HG02763 (cell line): Measurements from ENCODE around the gene DNHD1.

Source experiments
- ATAC-seq: cut with Tn5 transposase; IDR thresholded peaks from one replicate; pipeline ENCODE4 v1.9.1; 2021; ENCODE audit warnings: mild to moderate bottlenecking, moderate library complexity; ENCODE audit not compliant: unreplicated experiment

DNHD1 gene

DNA sequence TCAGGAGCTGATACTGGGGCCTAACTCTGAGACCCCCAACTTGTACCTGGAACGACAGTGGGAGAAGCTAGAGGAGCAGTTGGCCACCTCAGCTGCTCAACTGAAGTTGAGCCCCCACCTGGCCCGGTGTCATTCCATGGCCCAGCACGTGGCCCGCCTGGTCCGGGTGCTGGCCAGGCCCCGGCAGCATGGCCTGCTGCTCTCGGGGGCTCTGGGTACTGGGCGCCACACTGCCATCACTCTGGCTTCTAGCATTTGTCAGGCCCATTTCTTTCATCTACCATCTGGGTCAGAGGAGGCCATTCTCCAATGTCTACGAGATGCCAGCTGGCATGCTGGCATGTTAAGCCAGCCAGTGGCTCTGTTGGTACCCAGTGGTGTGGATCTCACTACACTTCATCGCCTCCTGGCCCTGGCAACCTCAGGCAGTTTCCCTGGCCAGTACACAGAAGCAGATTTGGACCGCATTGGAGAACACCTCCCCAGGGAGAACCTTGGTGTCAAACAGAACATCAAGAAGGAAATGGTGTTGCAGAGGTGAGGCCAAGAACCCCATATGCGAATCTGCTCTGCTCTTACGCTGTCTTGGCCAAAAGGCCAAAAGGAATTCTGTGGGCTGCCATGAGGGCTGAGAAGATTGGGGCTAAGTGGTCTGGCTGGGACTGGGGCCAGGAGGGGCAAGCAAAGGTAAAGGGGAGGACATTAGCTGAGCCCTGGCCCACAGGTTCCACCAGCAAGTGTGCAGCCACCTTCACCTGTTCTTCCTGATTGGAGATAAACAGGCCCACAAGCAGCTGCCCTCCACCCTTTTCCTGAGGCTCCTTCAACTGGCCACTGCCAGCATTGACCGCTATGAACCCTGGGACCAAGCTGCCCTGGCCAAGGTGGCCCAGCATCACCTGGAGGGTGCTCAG lies 60.9 kb downstream of the DNHD1 start:
- ATAC-seq = no peak

DNA sequence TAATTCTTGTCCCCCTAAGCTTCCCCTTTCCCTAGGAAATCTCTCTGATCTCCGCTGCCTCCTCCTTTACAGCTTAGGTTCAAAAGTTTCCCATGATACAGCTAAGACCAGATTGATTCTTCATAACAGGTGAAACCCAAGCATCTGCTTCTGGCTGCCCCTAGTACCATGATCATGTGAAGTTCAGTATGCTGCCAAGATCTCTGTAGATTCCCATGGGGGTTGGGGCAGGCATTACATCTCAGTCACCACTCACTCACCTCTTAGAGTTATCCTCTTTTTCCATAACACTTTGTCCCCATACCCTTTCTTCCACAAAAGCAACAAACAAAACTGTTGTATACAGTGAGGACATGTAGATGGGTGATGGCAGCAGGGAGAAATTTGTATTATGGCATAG lies 62.3 kb downstream of the DNHD1 start:
- no peak for ATAC-seq

DNA sequence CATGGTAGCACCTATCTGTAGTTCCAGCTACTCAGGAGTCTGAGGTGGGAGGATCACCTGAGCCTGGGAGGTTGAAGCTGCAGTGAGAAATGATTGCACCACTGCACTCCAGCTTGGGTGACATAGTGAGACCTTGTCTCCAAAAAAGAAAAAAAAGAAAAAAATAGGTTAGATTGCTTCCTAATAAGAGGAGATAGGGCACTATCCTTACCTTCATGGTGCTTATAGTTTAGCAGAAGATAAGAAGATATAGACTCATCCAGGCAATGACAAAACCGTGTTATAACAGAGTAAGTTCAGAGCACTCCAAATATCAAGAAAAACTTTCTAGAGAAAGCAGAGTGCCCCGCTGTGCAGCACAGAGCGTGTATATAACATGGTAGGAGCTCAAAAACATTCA lies 64.2 kb downstream of the DNHD1 start:
- ATAC-seq = no peak

DNA sequence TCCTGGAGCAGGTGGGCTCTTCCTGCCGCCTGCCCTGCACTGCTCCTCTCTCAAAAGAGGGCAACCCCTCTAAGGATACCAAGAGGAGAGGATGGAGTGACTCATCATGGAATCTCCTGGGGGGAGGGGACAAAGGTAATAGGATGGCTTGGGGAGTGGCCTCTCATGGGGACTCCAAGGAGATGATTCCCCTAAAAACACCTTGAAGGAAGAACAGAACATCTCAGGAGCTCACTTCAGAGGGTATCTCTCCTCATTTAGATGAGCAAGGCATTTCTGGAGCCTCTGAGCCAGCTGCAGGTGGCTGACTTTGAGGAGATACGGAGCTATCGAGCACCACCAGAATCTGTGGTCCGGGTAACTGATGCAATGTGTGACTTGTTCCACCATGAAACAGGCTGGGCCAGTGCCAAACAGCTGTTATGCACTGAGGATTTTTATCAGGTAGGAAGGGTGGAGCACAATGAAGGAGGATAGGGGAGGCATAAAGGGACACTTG lies 66.1 kb downstream of the DNHD1 start:
- no peak for ATAC-seq

DNA sequence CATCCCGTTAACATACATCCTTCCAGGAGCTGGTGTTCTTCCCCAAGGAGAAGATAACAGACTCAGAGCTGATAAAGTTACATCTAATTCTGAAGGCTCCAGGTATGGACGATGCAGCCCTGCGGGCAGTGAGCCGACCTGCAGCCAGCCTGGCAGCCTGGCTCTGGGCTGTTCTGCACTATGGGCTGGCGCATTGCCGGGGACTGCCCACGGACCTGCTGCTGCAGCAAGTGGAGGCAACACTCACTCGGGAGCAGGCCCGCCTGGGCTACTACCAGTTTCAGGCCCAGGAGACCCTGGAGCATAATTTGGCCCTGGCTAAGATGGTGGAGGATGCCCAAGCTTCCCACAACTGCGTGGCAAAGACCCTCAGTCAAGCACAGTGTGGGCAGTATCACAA lies 66.6 kb downstream of the DNHD1 start:
- no peak for ATAC-seq

DNA sequence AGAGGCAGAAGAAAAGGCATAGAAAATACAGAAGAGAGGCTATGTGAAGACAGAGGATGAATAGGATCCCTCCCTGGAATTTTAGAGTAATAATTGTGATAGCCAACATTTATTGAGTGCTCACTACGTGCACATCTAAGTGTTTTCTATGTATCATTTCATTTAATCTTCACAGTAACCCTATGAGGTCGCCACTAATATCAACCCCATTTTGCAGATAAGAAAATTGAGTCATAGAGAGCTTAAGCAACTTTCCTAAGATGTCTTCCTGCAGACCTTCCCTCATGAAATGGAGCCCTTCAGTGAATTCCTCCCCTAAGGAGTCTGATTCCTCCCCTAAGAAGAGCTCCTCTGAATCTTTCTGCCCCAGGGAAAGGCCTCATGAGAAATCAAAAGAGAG lies 68.2 kb downstream of the DNHD1 start:
- ATAC-seq = no peak

DNA sequence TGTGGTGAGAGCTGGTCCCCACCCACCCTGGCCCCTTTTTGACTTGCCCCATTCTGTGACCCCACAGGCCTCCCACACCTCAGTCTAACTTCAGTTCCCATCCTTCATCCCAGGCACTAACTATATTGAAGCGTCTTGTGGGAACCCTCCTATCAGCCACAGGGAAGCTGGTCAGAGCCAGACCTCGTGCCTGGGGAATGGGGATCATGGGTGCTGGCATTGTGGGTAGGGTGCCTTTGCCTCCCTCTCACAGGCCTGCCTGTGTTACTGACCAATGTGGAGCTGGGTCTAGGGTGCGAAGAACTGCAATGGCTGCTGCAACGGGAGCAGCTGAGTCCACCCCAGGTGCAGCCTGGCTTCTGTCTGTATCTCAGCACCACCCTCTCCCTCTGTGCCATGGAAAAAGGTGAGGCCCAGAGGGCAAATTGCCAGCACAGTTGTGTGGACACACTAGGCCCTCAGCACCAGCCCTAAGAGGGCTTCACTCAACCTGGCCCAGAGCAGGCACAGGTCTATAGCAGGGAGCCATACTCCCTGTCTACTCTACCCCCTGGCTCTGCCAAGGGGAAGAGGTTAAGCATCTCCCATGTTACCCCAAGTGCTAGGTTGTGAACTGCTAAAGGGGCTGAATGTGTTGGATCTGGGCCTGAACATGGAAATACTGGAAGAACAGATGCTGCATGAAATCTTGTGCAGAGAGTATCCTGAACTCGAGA lies 69.1 kb downstream of the DNHD1 start:
- no peak for ATAC-seq

DNA sequence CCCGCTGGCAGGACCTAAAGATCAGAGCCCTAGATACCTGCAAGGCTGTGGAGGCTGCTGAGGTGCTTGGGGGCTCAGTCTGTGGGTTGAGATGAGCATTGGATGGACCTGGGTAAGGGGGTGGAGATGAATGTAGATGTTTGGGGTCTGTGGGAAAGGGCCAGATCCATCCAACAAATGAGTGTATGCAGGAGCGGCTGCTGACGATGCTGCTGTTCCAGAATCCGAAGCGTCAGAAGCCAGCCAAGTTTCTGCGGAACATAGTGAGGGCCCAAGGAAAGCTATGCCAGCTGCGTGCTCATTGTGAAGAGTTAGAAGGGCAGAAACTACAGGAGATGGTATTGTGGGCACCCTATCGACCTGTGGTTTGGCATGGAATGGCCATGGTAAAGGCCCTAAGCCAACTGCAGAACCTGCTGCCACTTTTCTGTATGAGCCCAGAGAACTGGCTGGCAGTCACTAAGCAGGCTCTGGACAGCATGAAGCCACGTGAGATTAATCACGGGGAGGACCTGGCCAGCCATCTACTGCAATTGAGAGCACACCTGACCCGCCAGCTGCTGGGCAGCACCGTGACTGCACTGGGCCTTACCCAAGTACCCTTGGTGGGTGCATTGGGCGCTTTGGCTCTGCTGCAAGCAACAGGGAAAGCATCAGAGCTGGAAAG lies 69.8 kb downstream of the DNHD1 start:
- no peak for ATAC-seq

DNA sequence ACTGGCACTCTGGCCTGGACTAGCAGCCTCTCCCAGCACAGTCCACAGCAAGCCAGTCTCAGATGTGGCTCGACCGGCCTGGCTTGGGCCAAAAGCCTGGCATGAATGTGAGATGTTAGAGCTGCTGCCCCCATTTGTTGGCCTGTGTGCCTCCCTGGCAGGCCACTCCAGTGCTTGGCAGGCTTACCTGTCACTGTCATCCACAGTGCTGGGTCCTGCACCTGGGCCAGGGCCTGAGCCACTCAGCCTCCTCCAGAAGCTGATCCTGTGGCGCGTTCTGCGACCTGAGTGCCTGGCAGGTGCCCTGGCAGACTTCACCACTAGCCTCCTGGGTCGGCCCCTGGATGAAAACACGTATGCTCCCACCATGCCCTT lies 70.3 kb downstream of the DNHD1 start:
- no peak for ATAC-seq

DNA sequence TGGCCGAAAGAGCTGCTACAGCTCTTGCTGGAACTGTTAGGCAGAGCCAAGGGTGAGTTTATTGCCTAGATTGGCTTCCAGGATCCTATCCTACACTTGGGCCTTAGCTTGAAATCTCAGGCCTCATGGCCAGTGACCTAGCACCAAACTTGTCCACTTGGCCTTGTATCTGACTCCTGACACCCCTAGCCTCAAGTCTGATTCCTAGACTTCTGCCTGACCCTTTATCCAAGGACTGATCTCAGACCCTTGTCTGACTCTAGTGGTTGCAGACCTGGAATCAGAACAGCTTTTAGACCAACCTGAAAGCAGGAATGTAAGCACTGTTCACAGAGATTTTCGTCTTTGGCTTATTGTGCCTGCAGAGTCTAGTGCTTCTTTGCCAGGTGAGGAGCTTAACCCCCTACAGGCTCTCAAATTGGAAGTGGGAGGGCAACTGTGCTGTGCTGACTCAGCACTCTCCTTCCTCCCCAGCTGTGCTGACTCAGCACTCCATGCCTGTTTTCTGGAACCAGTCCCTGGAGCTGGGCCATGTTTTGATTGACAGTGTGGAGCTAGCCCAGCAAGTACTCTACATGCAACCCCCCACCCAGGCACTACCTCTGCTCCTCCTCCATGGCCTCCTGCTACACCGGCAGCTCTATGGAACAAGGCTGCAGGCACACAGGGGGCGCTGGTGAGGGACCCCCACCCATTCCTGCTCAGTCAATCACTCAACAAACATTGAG lies 71.3 kb downstream of the DNHD1 start:
- ATAC-seq = no peak

DNA sequence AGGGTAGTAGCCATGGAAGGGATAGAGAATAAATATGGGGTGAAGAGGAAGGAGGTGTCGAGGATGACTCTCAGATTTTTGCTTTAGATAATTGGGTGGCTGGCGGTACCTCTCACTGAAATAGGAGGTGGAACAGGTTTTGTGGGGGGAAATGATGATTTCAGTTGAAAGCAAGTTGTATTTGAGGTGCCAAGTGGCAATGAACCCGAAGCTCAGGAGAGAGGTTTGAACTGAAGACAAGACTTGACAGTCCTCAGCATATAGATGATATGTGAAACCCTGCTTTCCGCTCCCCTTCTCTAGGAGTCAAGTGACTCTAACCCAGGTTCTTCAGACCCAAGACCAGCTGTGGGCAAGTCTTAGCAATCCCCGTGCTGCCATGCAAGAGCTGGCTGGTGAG lies 72.6 kb downstream of the DNHD1 start:
- no peak for ATAC-seq

DNA sequence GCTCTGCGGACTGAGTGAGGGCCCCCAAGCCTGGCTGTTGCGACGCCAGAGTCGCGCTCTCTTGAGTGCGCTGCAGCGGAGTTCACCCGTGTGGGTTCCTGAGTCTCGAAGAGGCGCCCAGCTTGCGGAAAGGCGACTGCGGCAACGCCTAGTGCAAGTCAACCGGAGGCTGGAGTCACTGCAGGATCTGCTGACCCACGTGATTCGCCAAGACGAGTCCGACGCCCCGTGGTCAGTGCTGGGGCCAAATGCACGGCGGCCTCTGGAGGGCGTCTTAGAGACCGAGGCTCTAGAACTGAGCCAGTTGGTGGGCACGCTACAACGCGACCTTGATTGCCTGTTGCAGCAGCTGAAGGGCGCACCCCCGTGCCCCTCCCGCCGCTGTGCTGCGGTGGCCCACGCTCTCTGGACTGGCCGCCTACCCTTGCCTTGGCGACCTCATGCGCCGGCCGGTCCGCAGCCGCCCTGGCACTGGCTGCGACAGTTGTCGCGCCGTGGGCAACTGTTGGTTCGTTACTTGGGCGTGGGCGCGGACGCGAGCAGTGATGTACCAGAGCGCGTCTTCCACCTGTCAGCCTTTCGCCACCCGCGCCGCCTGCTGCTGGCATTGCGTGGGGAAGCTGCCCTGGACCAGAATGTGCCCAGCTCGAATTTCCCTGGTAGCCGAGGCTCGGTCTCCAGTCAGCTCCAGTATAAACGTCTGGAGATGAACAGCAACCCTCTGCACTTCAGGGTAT lies 73.8 kb downstream of the DNHD1 start:
- ATAC-seq = no peak

DNA sequence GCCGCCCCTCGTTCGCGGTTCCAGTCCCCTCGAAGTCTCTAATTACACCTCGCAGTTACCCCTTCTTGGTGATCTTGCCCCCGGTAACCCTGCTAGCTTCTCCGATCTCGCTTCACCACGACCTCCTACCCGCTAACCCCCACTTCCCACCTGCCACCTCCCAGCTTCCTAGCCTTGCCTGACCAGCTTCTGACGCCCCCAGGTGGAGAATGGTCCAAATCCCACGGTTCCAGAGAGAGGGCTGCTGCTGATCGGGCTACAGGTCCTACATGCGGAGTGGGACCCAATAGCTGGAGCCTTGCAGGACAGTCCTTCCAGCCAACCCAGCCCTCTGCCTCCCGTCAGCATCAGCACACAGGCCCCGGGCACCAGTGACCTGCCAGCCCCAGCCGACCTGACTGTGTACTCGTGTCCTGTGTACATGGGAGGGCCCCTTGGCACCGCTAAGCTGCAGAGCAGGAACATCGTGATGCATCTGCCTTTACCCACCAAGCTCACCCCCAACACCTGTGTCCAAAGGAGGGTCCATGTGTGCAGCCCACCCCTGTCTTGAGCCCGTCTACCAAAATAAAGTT lies 74.4 kb downstream of the DNHD1 start:
- no peak for ATAC-seq

DNA sequence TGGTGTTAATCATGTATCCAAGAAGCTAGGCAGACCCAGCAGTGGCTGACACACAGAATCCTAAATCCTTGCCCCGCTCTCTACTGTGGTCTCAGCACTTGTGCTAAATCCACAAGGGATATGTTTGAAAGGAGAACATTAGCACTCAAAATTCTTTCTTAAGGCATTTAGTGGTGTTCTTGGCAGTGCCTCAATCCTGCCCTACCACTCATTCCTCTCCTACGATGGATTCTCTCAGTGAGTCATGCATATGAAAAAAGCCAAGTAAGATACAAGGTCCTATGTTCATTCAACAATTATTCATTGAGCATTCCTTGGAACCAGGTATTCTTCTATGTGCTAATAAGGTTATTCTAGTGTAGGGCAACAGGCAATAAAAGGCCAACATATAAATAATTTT lies 75.1 kb downstream of the DNHD1 start:
- no peak for ATAC-seq

DNA sequence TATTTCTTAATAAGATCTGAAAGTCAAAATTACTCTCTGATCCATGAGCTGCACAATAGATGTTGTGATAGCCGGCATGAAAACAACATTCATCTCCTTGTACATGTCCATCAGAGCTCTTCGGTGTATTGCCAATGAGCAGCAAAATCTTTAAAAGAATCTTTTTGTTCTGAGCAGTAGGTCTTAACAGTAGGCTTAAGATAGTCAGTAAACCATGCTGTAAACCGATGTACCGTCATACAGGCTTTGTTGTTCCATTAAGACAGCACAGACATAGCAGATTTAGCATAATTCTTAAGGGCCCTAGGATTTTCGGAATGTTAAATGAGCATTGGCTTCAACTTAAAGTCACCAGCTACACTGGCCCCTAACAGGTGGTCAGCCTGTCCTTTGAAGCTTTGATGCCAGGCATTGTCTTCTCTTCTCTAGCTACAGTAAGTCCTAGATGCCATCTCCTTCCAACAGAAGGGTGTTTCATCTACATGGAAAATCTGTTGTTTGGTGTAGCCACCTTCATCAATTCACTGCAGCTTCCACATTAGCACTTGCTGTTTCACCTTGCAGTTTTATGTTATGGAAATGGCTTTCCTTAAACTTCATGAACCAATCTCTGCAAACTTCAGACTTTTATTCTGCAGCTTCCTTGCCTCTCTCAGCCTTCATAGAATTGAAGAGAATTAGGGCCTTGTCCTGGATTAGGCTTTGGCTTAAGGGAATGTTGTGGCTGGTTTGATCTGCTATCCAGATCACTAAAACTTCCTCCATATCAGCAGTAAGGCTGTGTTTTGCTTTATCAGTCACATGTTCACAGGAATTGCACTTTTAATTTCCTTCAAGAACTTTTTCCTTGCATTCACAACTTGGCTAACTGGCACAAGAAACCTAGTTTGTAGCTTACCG lies 78.0 kb downstream of the DNHD1 start:
- ATAC-seq = no peak

DNA sequence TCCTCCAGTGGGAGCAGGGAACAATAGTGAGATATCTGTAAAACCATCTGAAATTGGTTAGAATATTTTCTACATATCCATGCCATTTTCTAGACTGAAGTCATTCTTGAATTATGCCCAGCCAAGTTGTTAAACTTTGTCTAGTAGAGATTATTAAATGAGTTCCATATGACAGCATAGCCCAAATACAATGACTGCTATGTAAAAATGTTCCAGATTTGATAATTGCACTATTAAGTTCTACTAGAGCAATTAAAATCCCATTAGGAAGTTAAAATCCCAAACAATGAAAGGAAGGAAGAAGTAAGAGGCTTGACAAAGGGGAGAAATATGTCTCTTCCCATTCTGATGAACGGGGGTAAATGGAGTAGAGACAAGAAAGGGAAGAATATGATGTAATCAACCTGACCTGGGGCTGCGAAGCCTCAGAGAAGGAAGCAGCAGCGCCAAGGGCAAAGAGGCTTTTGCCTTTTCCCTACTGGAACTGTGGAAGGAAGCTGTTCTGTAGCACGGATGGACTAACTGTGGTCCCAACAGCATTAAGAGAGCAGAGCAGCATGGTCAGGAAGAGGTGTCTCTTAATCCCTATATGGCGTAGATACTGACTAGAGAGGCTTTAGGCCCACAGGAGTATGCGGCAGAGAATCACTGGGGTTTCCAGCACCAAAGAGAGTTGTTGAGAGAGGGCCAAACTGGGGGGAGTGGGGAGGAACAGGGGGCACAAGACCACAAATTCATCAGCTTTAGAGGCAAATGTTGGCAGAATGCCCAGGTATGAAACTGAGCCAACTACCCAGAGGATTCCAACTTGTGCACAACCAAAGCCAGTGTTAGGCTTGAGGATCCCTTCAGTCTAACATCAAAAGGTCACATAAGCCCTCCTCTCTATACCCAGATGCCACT lies 79.6 kb downstream of the DNHD1 start:
- no peak for ATAC-seq

DNA sequence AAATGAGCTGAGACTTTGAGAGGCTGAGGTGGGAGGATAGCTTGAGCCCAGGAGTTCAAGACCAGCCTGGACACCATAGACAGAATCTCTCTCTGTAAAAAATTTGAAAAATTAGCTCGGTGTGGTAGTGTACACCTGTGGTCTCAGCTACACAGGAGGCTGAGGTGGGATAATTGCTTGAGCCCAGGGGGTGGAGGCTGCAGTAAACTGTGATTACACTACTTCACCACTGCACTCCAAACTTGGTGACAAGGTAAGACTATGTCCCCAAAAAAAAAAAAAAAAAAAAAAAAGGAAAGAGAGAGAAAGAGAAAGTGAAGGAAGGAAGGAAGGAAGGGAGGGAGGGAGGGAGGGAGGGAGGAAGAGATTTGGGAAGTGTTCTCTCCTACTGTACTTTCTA lies 81.1 kb downstream of the DNHD1 start:
- no peak for ATAC-seq

DNA sequence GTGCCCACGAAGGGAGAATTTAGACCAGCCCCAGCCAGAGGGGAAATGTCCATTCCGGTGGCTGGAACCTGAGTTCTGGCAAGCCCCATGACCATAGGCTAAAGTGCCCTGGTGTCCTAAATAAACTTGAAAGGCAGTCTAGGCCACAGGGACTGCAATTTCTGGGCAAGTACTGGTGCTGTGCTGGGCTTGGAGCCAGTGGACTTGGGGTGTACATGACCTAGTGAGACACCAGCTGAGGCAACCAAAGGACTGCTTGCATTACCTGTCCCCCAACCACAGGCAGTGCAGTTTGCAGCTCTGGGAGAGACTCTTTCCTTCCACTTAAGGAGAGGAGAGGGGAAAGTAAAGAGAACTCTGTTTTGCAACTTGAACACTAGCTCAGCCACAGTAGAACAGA lies 82.6 kb downstream of the DNHD1 start:
- no peak for ATAC-seq
